Panc1 (cell line): ENCODE measurements around the gene APOBEC3B. TPM values are rescaled to one million over a fixed set of nuclear protein-coding genes. Genes with fewer than 3 reads are reported as not detected.
A peak's percentile ranks its signal among the peaks of the same experiment; 100 is the strongest.
"Not testable (repeated sequence)": the region's sequence is repeated elsewhere in the genome, so short reads cannot be mapped to it uniquely, and the experiment has no call there.

ENCODE experiments used
- ATAC-seq: fragments of 200-7000 bp; cut with Tn5 transposase; 2 replicates; pipeline ENCODE4 v1.9.1; 2020; ENCODE audit warnings: mild to moderate bottlenecking, moderate library complexity
- BruUV-seq: library from RNA; stranded (reverse); fragments of 400-500 nt; replicated peaks from 2 replicates; lab custom pipeline; 2021; lab: Mats Ljungman, UMichigan
- CTCF ChIA-PET: fragments of 300-600 bp; sonication (Branson Sonifier 250); formaldehyde crosslinking; loops from one replicate; lab custom pipeline; 2022; ENCODE audit warnings: antibody characterized with exemption; lab: Charles Lee
- POLR2A ChIA-PET: fragments of 300-600 bp; sonication (Branson Sonifier 250); formaldehyde crosslinking; loops from one replicate; lab custom pipeline; 2022; ENCODE audit warnings: antibody characterized with exemption; lab: Charles Lee
- DNase-seq: peaks from one replicate; pipeline ENCODE4 v3.0.0-alpha.2; 2010; ENCODE audit warnings: low read depth, low spot score
- H3K27ac ChIP-seq: 2 replicates; pipeline ENCODE4 v1.5.1; 2011; ENCODE audit warnings: mild to moderate bottlenecking, low read length, inconsistent platforms
- H3K27me3 ChIP-seq: fragments of 200-500 bp; sonication (Bioruptor generic); 2 replicates; pipeline ENCODE4 v1.6.0; 2014; ENCODE audit warnings: low read length, inconsistent platforms; ENCODE audit not compliant: control insufficient read depth, insufficient read depth
- H3K36me3 ChIP-seq: fragments of 200-500 bp; sonication (Bioruptor generic); 2 replicates; pipeline ENCODE4 v1.5.1; 2014; ENCODE audit warnings: inconsistent platforms, mild to moderate bottlenecking, low read length, moderate library complexity; ENCODE audit not compliant: control insufficient read depth, insufficient read depth
- H3K4me1 ChIP-seq: 2 replicates; pipeline ENCODE4 v1.5.1; 2011; ENCODE audit warnings: inconsistent platforms, mild to moderate bottlenecking, low read length, moderate library complexity; ENCODE audit not compliant: control insufficient read depth, insufficient read depth
- H3K4me3 ChIP-seq, 2 experiments: 2 replicates each; pipeline ENCODE4 v1.5.1; 2011 to 2012; ENCODE audit warnings: low read depth in 2 of 2, low read length in 2 of 2, mild to moderate bottlenecking in 2 of 2, inconsistent platforms in 1 of 2, moderate library complexity in 1 of 2
- H3K9me3 ChIP-seq: fragments of 200-500 bp; sonication (Bioruptor generic); 2 replicates; pipeline ENCODE4 v1.5.1; 2014; ENCODE audit warnings: low read depth, mild to moderate bottlenecking, inconsistent platforms, low read length, moderate library complexity; ENCODE audit not compliant: control insufficient read depth, insufficient read depth
- POLR2AphosphoS5 ChIP-seq: IDR thresholded peaks from 2 replicates; pipeline ENCODE4 v1.6.1; 2012; ENCODE audit warnings: mild to moderate bottlenecking, low read depth, low read length, moderate library complexity
- SIN3A ChIP-seq: IDR thresholded peaks from 2 replicates; pipeline ENCODE4 v1.6.1; 2012; ENCODE audit warnings: low read depth, mild to moderate bottlenecking, low read length, moderate library complexity, borderline replicate concordance; ENCODE audit not compliant: insufficient read depth
- TCF7L2 ChIP-seq: IDR thresholded peaks from 2 replicates; pipeline ENCODE4 v1.6.1; 2011; ENCODE audit warnings: mild to moderate bottlenecking, low read depth, low read length, inconsistent platforms
- in situ Hi-C: cut with HindIII; loops from 2 replicates; pipeline ENCODE4 v1.10.0; 2016; ENCODE audit warnings: low sequenced_read_pairs, low pct_unique_long_range_greater_than_20kb
- intact Hi-C: fragments of 100-400 bp; cut with micrococcal nuclease; formaldehyde crosslinking; loops from one replicate; pipeline ENCODE4 v1.10.0; 2022; ENCODE audit not compliant: unreplicated experiment
- total RNA-seq: library from RNA; stranded (reverse); gene quantifications from one replicate; pipeline ENCODE4 v1.2.1, GENCODE V29; 2021; ENCODE audit not compliant: unreplicated experiment
- TF ChIP-seq, protein P1 (sequence below), 2 experiments: IDR thresholded peaks; 2 replicates each; pipeline ENCODE4 v1.6.1; 2011 to 2012; ENCODE audit warnings: low read depth in 2 of 2, control low read depth in 1 of 2, low read length in 1 of 2, mild to moderate bottlenecking in 1 of 2, moderate library complexity in 1 of 2; ENCODE audit not compliant: insufficient read depth in 1 of 2
- TF ChIP-seq, protein P2 (sequence below): fragments of 450-650 bp; IDR thresholded peaks from 2 replicates; pipeline ENCODE4 v1.5.1; 2017; ENCODE audit warnings: mild to moderate bottlenecking

APOBEC3B gene
- total RNA-seq, 1 experiment from 2014 or later: 15.6 TPM

DNA sequence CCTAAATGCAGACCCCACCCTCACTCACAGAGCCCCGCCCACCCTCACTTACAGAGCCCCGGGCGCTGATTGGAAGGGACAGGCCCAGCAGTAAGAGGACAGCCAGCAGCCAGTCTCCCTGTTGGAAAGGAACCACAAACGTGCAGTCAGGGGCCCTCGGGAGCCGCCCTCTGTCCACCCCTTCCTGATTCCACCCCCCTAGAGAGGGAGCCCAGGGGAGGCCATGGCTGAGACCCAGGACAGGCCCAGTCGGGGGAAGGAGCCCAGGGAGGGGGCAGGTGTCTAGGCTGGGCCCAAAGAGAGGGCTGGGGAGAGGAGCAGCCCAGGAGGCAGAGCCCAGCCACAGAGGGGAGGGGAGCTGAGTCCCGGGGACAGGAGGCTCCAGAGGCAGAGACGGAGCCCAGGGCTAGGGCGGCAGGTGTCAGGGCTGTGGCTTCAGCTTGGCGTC is 18.8 kb upstream of the APOBEC3B start:
- H3K4me3 ChIP-seq, H3K9me3 ChIP-seq, CTCF ChIA-PET, H3K27ac ChIP-seq, BruUV-seq, in situ Hi-C loops, H3K27me3 ChIP-seq, H3K36me3 ChIP-seq, POLR2A ChIA-PET, H3K4me1 ChIP-seq, DNase-seq, intact Hi-C loops: not testable (repeated sequence)
- ATAC-seq: 0 out of 2 replicates have a peak, but pooled peaks have one; percentile 34

DNA sequence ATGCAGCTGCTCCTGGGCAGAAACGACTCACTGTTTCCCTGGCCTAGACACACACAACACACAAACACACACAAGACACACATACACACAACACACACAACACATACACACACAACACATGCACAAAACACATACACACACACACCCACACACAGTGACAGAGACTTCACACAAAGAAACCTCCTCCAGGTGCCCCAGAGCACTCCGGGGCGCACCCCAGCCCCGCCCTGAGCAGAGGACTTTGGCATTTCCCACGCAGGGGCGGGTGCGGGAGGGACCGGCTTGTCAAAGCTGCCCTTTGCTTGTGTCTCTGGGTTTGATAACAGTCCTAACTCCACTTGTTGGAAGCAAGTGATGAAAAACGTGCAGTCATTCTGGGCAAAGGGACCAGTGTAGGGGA is 18.3 kb upstream of the APOBEC3B start:
- DNase-seq: no peak
- Histone ChIP-seq H3K4me1 (no peaks in the 10 kb centered on the region; the same call in 1 of the 2 replicates), H3K27me3 (no peaks in the 10 kb centered on the region), H3K27ac (no peak overlapping the region), H3K36me3 (no peaks in the 10 kb centered on the region), H3K9me3 (no peaks in the 10 kb centered on the region), H3K4me3 (no peak overlapping the region)
- TF ChIP-seq TCF7L2 (no peak), POLR2AphosphoS5 (no peak)
- TF ChIP-seq, protein P1, sequence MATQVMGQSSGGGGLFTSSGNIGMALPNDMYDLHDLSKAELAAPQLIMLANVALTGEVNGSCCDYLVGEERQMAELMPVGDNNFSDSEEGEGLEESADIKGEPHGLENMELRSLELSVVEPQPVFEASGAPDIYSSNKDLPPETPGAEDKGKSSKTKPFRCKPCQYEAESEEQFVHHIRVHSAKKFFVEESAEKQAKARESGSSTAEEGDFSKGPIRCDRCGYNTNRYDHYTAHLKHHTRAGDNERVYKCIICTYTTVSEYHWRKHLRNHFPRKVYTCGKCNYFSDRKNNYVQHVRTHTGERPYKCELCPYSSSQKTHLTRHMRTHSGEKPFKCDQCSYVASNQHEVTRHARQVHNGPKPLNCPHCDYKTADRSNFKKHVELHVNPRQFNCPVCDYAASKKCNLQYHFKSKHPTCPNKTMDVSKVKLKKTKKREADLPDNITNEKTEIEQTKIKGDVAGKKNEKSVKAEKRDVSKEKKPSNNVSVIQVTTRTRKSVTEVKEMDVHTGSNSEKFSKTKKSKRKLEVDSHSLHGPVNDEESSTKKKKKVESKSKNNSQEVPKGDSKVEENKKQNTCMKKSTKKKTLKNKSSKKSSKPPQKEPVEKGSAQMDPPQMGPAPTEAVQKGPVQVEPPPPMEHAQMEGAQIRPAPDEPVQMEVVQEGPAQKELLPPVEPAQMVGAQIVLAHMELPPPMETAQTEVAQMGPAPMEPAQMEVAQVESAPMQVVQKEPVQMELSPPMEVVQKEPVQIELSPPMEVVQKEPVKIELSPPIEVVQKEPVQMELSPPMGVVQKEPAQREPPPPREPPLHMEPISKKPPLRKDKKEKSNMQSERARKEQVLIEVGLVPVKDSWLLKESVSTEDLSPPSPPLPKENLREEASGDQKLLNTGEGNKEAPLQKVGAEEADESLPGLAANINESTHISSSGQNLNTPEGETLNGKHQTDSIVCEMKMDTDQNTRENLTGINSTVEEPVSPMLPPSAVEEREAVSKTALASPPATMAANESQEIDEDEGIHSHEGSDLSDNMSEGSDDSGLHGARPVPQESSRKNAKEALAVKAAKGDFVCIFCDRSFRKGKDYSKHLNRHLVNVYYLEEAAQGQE (IDR thresholded peaks at IDR 0.05; ENCODE audit: insufficient read depth in 1 of 2, low read depth in 2 of 2, low read length in 1 of 2): no peak
- ChIA-PET CTCF (no interaction called here), POLR2A (no interaction called here)
- in situ Hi-C loops: no loop called here
- intact Hi-C loops: no loop called here
- BruUV-seq: no TSS peak
- no peak for ATAC-seq

DNA sequence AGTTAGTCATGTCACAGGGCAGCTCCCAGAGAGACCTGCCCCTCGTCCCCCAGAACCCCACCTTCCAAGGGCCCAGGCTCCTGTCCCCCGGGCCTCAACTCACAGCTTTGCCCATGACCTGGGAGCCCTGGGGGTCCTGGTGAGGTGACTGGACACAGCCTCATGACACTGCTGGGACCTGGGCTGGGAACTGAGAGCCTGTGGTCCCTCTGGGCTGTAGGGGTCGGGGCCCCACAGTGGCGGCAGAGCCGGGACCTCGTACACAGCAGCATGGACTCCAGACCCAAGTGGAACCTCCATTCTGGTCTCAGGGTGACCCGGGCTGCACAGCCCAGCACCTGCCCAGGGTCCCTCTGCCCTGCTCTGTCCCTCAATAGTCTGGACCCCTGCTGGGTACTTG is 17.8 kb upstream of the APOBEC3B start:
- H3K4me1 ChIP-seq: no peaks in the 10 kb centered on the region; the same call in 1 of the 2 replicates
- H3K9me3 ChIP-seq: no peaks in the 10 kb centered on the region
- H3K27me3 ChIP-seq: no peaks in the 10 kb centered on the region
- intact Hi-C loops (no loop called here), in situ Hi-C loops (no loop called here)
- DNase-seq (no peak), ATAC-seq (no peak)
- H3K4me3 ChIP-seq: no peak overlapping the region
- no TSS peak for BruUV-seq
- no peaks in the 10 kb centered on the region for H3K36me3 ChIP-seq
- ChIA-PET POLR2A (no interaction called here), CTCF (no interaction called here)
- H3K27ac ChIP-seq: no peak overlapping the region
- TF ChIP-seq POLR2AphosphoS5 (no peak), SIN3A (no peak), TCF7L2 (no peak)
- TF ChIP-seq, protein P1 (IDR thresholded peaks at IDR 0.05; ENCODE audit: insufficient read depth in 1 of 2, low read depth in 2 of 2, low read length in 1 of 2): no peak
- TF ChIP-seq, protein P2, sequence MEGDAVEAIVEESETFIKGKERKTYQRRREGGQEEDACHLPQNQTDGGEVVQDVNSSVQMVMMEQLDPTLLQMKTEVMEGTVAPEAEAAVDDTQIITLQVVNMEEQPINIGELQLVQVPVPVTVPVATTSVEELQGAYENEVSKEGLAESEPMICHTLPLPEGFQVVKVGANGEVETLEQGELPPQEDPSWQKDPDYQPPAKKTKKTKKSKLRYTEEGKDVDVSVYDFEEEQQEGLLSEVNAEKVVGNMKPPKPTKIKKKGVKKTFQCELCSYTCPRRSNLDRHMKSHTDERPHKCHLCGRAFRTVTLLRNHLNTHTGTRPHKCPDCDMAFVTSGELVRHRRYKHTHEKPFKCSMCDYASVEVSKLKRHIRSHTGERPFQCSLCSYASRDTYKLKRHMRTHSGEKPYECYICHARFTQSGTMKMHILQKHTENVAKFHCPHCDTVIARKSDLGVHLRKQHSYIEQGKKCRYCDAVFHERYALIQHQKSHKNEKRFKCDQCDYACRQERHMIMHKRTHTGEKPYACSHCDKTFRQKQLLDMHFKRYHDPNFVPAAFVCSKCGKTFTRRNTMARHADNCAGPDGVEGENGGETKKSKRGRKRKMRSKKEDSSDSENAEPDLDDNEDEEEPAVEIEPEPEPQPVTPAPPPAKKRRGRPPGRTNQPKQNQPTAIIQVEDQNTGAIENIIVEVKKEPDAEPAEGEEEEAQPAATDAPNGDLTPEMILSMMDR: no peak
